ENCODE measurements around the gene SPATA45. TPM values are rescaled to one million over a fixed set of nuclear protein-coding genes. Genes with fewer than 3 reads are reported as not detected.

Gene SPATA45
- total and polyA plus RNA-seq, 2 of the 13 experiments (the other 11 are each of a cell fraction or from before 2014, with no cell fraction given): 0.17 to 0.64 TPM

DNA sequence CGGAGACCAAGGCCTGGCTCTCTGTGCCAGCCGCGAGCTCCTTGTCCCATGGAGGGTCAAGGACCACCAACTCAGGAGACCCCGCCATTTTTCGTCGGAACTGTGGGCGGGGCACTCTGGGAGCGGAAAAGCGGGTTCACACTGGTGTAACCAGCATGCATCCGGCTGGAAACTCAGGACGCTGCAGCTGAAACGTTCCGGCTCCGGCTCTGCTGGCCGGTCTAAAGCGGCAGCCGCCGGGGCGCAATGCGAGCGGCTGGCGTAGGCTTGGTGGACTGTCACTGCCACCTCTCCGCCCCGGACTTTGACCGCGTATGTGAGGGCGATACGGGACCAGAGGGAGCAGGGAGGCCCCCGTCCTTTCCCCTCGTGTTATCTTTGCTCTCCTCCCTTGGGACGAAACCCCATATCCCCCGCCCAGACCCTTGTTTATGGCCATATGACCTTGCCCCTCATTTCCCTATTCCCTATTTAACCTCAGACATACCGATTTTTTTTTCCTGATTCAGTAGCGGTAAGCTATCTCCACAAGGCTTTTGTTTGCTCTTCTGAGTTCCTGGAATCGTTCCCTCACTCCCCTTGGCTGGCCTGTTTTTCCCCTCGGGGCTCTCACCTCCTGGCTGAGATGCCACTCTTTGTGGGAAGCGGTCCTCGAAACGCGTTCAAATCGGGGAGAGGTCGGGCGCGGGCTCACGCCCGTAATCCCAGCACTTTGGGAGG lies 55.6 kb downstream of the SPATA45 start, which contains the start of the genes NSL1 and TATDN3 (continued):
- TF ChIP-seq ZNF724P (CRISPR knock-in tag; IDR thresholded peaks at IDR 0.05; ENCODE audit: borderline replicate concordance) (peak; percentile 25; the same call in 1 of the 2 replicates), ZNF547 (CRISPR knock-in tag; IDR thresholded peaks at IDR 0.05) (peak; percentile 65; the same call in 1 of the 2 replicates), MEIS1 (CRISPR knock-in tag; IDR thresholded peaks at IDR 0.05; ENCODE audit: borderline replicate concordance) (peak; percentile 96; the same call in 1 of the 2 replicates), TBX2 (CRISPR knock-in tag; IDR thresholded peaks at IDR 0.05; ENCODE audit: borderline replicate concordance) (peak; percentile 95), MED13 (CRISPR knock-in tag; IDR thresholded peaks at IDR 0.05) (peak; percentile 94), NCOA2 (CRISPR knock-in tag; IDR thresholded peaks at IDR 0.05) (peak; percentile 80), ATF7-NPFF (CRISPR knock-in tag; IDR thresholded peaks at IDR 0.05; ENCODE audit: low read depth) (peak; percentile 78; the same call in 1 of the 2 replicates), ZNF446 (CRISPR knock-in tag; IDR thresholded peaks at IDR 0.05) (peak; percentile 90; the same call in 1 of the 2 replicates), ZNF768 (CRISPR knock-in tag; IDR thresholded peaks at IDR 0.05) (peak; percentile 83), ZEB1 (IDR thresholded peaks at IDR 0.05; ENCODE audit: insufficient replicate concordance, low read depth) (peak; percentile 33), ZNF451 (CRISPR knock-in tag; IDR thresholded peaks at IDR 0.05) (peak; percentile 64; the same call in 1 of the 2 replicates)
- TF ChIP-seq, protein P1, sequence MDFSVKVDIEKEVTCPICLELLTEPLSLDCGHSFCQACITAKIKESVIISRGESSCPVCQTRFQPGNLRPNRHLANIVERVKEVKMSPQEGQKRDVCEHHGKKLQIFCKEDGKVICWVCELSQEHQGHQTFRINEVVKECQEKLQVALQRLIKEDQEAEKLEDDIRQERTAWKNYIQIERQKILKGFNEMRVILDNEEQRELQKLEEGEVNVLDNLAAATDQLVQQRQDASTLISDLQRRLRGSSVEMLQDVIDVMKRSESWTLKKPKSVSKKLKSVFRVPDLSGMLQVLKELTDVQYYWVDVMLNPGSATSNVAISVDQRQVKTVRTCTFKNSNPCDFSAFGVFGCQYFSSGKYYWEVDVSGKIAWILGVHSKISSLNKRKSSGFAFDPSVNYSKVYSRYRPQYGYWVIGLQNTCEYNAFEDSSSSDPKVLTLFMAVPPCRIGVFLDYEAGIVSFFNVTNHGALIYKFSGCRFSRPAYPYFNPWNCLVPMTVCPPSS (IDR thresholded peaks at IDR 0.05): no peak
- TF ChIP-seq, protein P2, sequence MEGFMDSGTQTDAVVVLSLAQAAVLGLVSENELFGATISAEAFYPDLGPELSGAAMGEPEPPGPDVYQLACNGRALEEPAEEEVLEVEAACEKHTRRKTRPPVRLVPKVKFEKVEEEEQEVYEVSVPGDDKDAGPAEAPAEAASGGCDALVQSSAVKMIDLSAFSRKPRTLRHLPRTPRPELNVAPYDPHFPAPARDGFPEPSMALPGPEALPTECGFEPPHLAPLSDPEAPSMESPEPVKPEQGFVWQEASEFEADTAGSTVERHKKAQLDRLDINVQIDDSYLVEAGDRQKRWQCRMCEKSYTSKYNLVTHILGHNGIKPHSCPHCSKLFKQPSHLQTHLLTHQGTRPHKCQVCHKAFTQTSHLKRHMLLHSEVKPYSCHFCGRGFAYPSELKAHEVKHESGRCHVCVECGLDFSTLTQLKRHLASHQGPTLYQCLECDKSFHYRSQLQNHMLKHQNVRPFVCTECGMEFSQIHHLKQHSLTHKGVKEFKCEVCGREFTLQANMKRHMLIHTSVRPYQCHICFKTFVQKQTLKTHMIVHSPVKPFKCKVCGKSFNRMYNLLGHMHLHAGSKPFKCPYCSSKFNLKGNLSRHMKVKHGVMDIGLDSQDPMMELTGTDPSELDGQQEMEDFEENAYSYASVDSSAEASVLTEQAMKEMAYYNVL (CRISPR knock-in tag; IDR thresholded peaks at IDR 0.05; ENCODE audit: borderline replicate concordance): peak; percentile 86; the same call in 1 of the 2 replicates
- TF ChIP-seq, protein P3, sequence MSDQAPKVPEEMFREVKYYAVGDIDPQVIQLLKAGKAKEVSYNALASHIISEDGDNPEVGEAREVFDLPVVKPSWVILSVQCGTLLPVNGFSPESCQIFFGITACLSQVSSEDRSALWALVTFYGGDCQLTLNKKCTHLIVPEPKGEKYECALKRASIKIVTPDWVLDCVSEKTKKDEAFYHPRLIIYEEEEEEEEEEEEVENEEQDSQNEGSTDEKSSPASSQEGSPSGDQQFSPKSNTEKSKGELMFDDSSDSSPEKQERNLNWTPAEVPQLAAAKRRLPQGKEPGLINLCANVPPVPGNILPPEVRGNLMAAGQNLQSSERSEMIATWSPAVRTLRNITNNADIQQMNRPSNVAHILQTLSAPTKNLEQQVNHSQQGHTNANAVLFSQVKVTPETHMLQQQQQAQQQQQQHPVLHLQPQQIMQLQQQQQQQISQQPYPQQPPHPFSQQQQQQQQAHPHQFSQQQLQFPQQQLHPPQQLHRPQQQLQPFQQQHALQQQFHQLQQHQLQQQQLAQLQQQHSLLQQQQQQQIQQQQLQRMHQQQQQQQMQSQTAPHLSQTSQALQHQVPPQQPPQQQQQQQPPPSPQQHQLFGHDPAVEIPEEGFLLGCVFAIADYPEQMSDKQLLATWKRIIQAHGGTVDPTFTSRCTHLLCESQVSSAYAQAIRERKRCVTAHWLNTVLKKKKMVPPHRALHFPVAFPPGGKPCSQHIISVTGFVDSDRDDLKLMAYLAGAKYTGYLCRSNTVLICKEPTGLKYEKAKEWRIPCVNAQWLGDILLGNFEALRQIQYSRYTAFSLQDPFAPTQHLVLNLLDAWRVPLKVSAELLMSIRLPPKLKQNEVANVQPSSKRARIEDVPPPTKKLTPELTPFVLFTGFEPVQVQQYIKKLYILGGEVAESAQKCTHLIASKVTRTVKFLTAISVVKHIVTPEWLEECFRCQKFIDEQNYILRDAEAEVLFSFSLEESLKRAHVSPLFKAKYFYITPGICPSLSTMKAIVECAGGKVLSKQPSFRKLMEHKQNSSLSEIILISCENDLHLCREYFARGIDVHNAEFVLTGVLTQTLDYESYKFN (CRISPR knock-in tag; conservative IDR thresholded peaks at IDR 0.05): peak; percentile 98
- TF ChIP-seq, protein P4, sequence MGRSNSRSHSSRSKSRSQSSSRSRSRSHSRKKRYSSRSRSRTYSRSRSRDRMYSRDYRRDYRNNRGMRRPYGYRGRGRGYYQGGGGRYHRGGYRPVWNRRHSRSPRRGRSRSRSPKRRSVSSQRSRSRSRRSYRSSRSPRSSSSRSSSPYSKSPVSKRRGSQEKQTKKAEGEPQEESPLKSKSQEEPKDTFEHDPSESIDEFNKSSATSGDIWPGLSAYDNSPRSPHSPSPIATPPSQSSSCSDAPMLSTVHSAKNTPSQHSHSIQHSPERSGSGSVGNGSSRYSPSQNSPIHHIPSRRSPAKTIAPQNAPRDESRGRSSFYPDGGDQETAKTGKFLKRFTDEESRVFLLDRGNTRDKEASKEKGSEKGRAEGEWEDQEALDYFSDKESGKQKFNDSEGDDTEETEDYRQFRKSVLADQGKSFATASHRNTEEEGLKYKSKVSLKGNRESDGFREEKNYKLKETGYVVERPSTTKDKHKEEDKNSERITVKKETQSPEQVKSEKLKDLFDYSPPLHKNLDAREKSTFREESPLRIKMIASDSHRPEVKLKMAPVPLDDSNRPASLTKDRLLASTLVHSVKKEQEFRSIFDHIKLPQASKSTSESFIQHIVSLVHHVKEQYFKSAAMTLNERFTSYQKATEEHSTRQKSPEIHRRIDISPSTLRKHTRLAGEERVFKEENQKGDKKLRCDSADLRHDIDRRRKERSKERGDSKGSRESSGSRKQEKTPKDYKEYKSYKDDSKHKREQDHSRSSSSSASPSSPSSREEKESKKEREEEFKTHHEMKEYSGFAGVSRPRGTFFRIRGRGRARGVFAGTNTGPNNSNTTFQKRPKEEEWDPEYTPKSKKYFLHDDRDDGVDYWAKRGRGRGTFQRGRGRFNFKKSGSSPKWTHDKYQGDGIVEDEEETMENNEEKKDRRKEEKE (IDR thresholded peaks at IDR 0.05): no peak
- TF ChIP-seq, protein P5, sequence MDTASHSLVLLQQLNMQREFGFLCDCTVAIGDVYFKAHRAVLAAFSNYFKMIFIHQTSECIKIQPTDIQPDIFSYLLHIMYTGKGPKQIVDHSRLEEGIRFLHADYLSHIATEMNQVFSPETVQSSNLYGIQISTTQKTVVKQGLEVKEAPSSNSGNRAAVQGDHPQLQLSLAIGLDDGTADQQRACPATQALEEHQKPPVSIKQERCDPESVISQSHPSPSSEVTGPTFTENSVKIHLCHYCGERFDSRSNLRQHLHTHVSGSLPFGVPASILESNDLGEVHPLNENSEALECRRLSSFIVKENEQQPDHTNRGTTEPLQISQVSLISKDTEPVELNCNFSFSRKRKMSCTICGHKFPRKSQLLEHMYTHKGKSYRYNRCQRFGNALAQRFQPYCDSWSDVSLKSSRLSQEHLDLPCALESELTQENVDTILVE (CRISPR knock-in tag; IDR thresholded peaks at IDR 0.05): peak; percentile 96

Data from HepG2 (cell line).